Activated CD8-positive, alpha-beta memory T cell treated with anti-CD3 and anti-CD28 coated beads for 4 hours (primary cell): ENCODE data around the gene SORCS2.

Source experiments
- DNase-seq, 2 donors: peaks; one replicate each; pipeline ENCODE4 v3.0.0-alpha.2; 2020; ENCODE audit warnings: low read depth in 2 of 2

Gene SORCS2

DNA sequence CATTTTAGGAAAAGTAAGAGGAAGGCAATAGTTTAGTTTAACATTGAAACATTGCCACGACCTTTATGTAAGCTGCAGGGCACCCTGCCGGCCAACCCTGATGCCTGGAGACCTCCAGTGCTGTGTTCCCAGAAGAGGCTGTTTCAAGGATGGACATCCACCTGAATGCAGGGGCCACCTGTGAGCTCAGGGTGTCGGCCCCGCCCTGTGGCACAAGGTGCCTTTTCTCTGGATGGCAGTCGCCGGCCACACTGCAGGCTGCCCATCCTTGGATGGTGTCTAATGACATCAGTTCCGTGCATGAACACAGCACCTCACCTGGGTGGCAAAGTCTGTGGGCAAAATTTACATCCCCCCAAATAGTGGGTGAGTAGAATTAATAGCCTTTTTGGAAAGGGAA, 567.3 kb downstream of the SORCS2 start:
- no peak for DNase-seq

- DNase-seq = no peak
Observed at GRCh38 chr4:7760228-7760627, 567.9 kb downstream of the SORCS2 start.

- no peak for DNase-seq
Observed at GRCh38 chr4:7760706-7761105, 568.4 kb downstream of the SORCS2 start.

DNA sequence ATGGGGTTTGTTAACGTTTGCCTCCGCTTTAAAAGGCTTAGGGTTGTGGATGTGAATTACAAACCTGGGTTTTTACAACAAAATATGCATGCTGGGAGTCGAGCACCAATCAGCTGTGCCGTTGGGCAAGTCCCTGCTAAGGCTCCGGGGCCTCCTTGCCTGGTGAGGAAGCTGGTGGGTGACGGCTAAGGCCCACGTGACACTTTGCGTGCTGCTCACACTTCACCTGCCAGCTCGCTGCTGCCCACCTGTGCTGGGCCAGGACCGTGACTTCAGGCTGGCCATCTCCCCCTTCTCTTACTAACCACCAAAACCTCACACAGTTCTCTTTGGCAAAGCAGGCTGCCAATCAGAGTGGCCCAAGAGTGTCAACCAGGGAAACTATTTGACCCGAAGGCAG, 569.0 kb downstream of the SORCS2 start:
- DNase-seq = no peak

GRCh38 chr4:7761720-7762119, 569.4 kb downstream of the SORCS2 start:
- no peak for DNase-seq

- DNase-seq = no peak
Observed at GRCh38 chr4:7762376-7763030, 570.2 kb downstream of the SORCS2 start.

GRCh38 chr4:7763106-7763505, 570.8 kb downstream of the SORCS2 start:
- DNase-seq = no peak

- no peak for DNase-seq
Observed at GRCh38 chr4:7763788-7764187, 571.5 kb downstream of the SORCS2 start.

- DNase-seq = no peak
Observed at GRCh38 chr4:7764466-7764865, 572.1 kb downstream of the SORCS2 start.

DNA sequence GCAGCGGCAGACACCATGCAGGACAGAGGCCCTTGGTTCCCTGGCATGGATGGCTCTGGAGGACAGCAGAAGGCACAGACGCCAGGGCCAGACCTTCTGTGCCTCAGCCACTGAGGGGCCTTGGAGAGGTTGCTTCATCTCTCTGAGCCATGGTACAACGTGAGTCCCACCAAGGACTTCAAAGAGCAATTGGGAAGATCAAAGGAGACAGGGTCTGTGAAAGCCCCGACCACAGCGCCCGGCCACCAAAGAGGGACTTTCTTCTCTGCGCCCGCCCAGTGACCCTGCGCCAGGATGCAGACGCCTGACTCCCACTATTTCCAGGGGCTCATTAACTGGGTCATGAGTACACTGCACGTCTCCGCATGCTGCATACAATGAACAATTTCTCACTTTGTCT, 573.3 kb downstream of the SORCS2 start:
- DNase-seq = no peak

DNA sequence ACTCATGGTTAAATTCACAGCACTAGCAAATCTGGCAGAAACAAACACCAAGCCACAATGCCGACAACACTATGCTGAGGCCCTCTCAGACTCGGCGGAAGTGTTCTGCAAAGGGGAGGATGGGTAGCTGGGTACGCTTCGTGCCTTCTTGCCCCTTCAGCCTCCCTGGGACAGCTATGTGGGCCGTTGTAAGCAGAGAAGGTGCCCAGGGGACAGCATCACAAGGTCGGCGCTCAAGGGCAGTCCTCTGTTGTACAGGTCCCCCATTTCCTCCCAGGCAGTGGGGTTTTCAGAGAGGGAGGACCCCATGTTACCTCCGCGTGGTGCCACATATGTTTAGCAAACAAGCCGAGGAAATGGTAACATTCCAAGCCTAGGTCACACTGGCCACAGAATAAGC, 573.7 kb downstream of the SORCS2 start:
- no peak for DNase-seq

DNA sequence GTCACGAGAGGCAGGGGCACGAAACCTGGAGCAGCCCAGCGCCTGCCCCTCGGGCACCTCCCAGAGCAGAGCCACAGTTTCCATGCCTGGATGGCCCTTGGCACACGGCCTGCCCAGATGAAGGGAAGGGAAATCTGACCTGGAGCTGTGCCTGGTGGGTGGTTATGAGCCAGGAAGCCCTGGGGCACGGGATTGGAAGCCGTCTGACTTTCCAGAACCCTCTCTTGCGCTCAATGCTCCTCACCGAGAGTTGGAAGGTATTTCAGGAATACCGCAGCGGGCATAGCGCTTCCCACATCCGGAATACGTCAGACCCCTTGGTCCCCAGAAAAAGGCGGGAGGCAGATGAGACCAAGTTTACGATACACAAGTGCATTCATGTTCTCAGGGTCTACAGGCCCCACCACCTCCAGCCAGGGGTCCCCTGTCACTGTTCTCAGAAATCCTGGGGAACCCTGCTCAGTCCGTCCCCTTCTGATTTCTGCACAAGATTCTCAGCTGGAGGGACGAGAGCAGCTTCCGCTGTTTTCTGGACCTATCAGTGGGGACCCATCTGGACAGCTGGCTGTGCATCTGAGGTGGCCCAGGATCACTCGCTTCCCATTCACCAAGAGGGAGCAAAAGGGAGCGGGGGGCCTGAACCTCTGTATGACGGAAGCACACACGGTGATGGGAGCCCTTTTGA, 574.5 kb downstream of the SORCS2 start:
- DNase-seq = no peak

- no peak for DNase-seq
Observed at GRCh38 chr4:7767526-7767925, 575.2 kb downstream of the SORCS2 start.

DNA sequence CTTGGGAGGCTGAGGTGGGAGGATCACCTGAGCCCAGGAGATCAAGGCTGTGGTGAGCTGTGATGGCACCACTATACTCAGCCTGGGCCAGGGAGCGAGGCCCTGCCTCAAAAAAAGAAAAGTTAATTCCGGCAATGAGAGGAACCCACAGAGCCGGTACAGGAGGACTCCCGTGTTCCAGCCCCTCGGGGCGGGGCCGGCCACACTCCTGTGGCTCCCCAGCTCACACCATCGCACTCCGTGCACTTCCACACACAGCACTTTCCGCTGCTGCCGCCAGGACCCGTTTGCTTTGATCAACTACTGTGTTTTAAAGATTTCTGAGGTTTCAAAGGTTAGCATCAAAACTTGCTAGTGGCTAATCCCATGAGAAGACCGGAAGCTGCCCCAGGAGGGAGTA, 575.6 kb downstream of the SORCS2 start:
- DNase-seq = no peak

GRCh38 chr4:7768736-7769135, 576.4 kb downstream of the SORCS2 start:
- DNase-seq = no peak

- no peak for DNase-seq
Observed at GRCh38 chr4:7769396-7770223, 577.3 kb downstream of the SORCS2 start.

DNA sequence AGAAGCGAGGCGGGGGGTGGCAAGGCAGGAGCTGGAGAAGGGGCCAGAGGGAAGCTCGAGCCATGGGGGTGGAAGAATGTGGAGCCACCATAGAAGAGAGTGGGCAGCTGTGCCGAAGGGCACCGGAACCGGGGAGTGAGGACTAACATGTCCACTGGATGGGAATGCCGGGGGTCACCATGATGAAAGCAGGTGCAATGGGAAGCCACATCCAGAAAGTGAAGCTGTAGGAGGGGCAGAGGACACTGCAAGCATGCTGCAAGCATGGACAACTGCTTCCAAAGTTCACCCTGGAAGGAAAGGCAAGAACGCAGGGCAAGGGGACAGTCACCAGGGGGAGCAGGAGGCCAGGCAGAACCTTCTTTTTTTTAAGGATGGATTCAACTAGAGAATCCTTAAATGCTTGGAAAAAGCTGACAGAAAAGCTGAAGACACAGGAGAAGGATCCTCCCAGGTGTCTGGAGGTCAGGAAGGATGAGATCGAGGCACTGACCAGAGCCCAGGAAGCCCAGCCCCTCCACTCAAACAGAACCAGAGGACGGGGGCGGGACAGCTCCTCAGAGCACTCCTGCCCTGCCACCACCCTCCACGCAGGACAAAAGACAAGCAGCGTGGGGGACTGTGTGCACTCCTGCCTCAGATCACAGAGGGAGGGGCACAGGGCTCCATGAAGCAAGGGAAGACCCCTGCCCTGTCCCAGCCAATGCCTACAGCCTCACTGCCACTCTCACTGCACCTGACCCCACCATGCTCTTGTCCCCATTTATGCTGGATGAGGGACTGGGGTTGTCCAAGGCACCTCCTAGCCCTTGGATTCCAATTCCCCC, 578.1 kb downstream of the SORCS2 start:
- DNase-seq = no peak

- peak; percentile 9 to 35 for DNase-seq
Observed at GRCh38 chr4:7771056-7771455, 578.7 kb downstream of the SORCS2 start.

DNA sequence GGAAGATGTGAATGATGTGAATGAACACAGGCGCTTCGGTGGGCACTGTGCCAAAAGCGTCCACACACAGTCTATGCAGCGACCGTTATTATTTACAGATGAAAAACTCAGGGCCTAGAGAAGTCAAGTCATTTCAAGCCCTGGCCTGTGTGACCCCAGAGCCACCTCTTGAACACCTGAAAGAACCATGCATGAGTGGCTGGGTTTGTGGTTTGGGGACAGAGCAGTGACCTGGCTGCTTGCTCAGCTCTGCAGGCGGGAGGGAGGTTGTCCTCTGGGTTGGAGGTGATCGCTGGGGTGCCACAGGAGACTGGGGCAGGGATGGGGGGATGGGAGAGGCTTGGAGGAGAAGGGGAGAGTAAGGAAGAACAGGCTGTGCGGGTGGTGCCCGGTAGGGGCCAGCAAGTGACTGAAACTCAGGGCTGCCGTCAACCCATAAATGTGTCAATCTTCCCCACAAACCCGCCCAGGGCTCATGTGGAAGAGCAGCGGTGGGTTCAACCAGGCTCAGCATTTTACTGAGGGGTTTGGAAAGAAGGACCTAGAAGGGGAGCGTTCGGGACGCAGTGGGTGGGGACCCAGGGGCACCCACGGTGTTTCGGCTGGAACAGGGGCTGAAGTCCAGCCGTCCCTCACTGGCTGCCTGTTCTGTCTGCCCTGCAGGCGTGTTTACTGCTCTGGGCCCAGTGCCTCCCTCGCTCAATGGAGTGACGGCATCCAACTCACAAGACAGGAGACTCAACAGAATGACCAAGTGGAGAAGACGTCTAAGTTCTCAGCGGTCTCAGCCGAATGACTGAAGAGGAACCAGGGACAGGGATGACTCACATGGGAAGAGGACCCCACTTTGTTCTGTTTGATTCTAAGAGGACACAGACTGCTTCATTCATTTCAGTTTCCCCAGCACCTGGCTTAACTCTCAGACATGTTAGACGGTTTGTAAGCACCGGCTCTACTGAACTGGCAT, 579.5 kb downstream of the SORCS2 start:
- DNase-seq = no peak

GRCh38 chr4:7772711-7773385, 580.5 kb downstream of the SORCS2 start:
- DNase-seq = no peak
